Gastrocnemius medialis (tissue), 4 donors: ENCODE measurements around the gene CLRN1.

Experiments
- POLR2A ChIP-seq, 2 donors: fragments of 450-650 bp; IDR thresholded peaks; one replicate each; pipeline ENCODE4 v1.6.1; 2017; ENCODE audit warnings: antibody characterized with exemption in 2 of 2, mild to moderate bottlenecking in 2 of 2, moderate library complexity in 2 of 2
- TF ChIP-seq, protein P1 (sequence below), 5 experiments: fragments of 450-650 bp in 3 of 5; fragments of 200-600 bp in 2 of 5; sonication (generic) in 2 of 5; IDR thresholded peaks in 4 of 5; conservative IDR thresholded peaks in 1 of 5; 1 replicate in 4 of 5; 2 replicates in 1 of 5; pipeline ENCODE4 v1.5.1; 2016 to 2019; ENCODE audit warnings: antibody characterized with exemption in 5 of 5, mild to moderate bottlenecking in 3 of 5, moderate library complexity in 3 of 5

DNA sequence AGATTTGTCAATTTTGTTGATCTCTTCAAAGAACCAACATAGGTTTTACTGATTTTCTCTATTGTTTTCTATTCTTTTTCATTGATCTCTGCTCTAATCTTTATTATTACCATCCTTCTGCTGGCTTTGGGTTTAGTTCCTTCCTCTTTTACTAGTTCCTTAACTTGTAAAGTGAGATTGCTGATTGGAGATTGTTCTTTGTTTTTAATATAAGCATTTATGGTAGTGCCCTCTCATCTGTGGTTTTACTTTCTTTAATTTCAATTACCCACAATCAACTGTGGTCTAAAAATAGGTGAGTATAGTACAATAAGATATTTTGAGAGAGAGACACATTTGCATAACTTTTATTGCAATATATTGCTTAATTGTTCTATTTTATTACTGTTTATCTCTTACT, 13.2 kb upstream of the CLRN1 start:
- TF ChIP-seq, protein P1, sequence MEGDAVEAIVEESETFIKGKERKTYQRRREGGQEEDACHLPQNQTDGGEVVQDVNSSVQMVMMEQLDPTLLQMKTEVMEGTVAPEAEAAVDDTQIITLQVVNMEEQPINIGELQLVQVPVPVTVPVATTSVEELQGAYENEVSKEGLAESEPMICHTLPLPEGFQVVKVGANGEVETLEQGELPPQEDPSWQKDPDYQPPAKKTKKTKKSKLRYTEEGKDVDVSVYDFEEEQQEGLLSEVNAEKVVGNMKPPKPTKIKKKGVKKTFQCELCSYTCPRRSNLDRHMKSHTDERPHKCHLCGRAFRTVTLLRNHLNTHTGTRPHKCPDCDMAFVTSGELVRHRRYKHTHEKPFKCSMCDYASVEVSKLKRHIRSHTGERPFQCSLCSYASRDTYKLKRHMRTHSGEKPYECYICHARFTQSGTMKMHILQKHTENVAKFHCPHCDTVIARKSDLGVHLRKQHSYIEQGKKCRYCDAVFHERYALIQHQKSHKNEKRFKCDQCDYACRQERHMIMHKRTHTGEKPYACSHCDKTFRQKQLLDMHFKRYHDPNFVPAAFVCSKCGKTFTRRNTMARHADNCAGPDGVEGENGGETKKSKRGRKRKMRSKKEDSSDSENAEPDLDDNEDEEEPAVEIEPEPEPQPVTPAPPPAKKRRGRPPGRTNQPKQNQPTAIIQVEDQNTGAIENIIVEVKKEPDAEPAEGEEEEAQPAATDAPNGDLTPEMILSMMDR (IDR thresholded peaks at IDR 0.05 in 4 of 5, conservative IDR thresholded peaks at IDR 0.05 in 1 of 5), result no peak
- no peak for TF ChIP-seq POLR2A (IDR thresholded peaks at IDR 0.05)
